ENCODE measurements around the gene NOP9. TPM values are rescaled to one million over a fixed set of nuclear protein-coding genes. Genes with fewer than 3 reads are reported as not detected.
A peak's percentile ranks its signal among the peaks of the same experiment; 100 is the strongest.

The NOP9 gene
- total and polyA plus RNA-seq, 2 experiments from 2014 or later = 2.7 to 15.7 TPM

GRCh38 chr14:24309538-24310264, 10.1 kb downstream of the NOP9 start, which contains the start of gene LTB4R2:
TSS of gene LTB4R2 (plus strand) at chr14:24310140. CDS start at chr14:24310665, 525 bp downstream.
- Histone ChIP-seq H3K27ac (no peak within 1 kb of the TSS), H3K9me3 (ENCODE audit: low read depth) (no peaks in the 10 kb centered on the region), H3K4me3 (no peak within 1 kb of the TSS), H3K4me1 (ENCODE audit: low read depth) (no peaks in the 10 kb centered on the region), H3K27me3 (no peaks in the 10 kb centered on the region), H3K36me3 (peaks cover 3% of the 10 kb centered on the region)
- no peak for DNase-seq (ENCODE audit: low read depth in 1 of 2, low spot score in 1 of 2)
- TF ChIP-seq CTCF (IDR thresholded peaks at IDR 0.05; ENCODE audit: low read depth, low read length) = no peak

- Histone ChIP-seq H3K27me3 (no peaks in the 10 kb centered on the region), H3K4me1 (ENCODE audit: low read depth) (no peaks in the 10 kb centered on the region), H3K9me3 (ENCODE audit: low read depth) (no peaks in the 10 kb centered on the region), H3K27ac (no peak overlapping the region), H3K4me3 (no peak overlapping the region), H3K36me3 (no peaks in the 10 kb centered on the region)
- no peak for TF ChIP-seq CTCF (IDR thresholded peaks at IDR 0.05; ENCODE audit: low read depth, low read length)
- no peak for DNase-seq (ENCODE audit: low read depth in 1 of 2, low spot score in 1 of 2)
Observed at GRCh38 chr14:24310265-24310645, 10.6 kb downstream of the NOP9 start.

GRCh38 chr14:24310646-24311604, 11.3 kb downstream of the NOP9 start, which contains the start of gene LTB4R:
TSS of gene LTB4R (plus strand) at chr14:24311502. CDS start at chr14:24315652, 4,150 bp downstream.
- no peak within 1 kb of the TSS for H3K4me3 ChIP-seq
- H3K9me3 ChIP-seq (ENCODE audit: low read depth) = no peaks in the 10 kb centered on the region
- H3K27me3 ChIP-seq = no peaks in the 10 kb centered on the region
- TF ChIP-seq CTCF (IDR thresholded peaks at IDR 0.05; ENCODE audit: low read depth, low read length) = peak; percentile 28
- peak in 1 of 2 donors; percentile 88 for DNase-seq (ENCODE audit: low read depth in 1 of 2, low spot score in 1 of 2)
- H3K27ac ChIP-seq = no peak within 1 kb of the TSS
- H3K4me1 ChIP-seq (ENCODE audit: low read depth) = no peaks in the 10 kb centered on the region
- H3K36me3 ChIP-seq = no peaks in the 10 kb centered on the region

- Histone ChIP-seq H3K36me3 (no peaks in the 10 kb centered on the region), H3K27me3 (no peaks in the 10 kb centered on the region), H3K4me1 (ENCODE audit: low read depth) (no peaks in the 10 kb centered on the region), H3K4me3 (no peak overlapping the region), H3K9me3 (ENCODE audit: low read depth) (no peaks in the 10 kb centered on the region), H3K27ac (no peak overlapping the region)
- no peak for TF ChIP-seq CTCF (IDR thresholded peaks at IDR 0.05; ENCODE audit: low read depth, low read length)
- peak in 1 of 2 donors; percentile 23 for DNase-seq (ENCODE audit: low read depth in 1 of 2, low spot score in 1 of 2)
Observed at GRCh38 chr14:24311837-24312615, 12.4 kb downstream of the NOP9 start.

All from cardiac muscle cell (in vitro differentiated cells and primary cell).